Left ventricle myocardium inferior (tissue), 1 donor: ENCODE results near the gene MAOB. TPM values are rescaled to one million over a fixed set of nuclear protein-coding genes. Genes with fewer than 3 reads are reported as not detected.

Source experiments
- DNase-seq: peaks from one replicate; pipeline ENCODE4 v3.0.0-alpha.2; 2020
- H3K27ac ChIP-seq: fragments of 200-600 bp; replicated peaks from 2 replicates; pipeline ENCODE4 v1.8.0; 2021
- H3K27me3 ChIP-seq: fragments of 200-600 bp; 2 replicates; pipeline ENCODE4 v1.8.0; 2021; ENCODE audit warnings: low read depth
- H3K36me3 ChIP-seq: fragments of 200-600 bp; 2 replicates; pipeline ENCODE4 v1.8.0; 2021
- H3K4me1 ChIP-seq: fragments of 200-600 bp; 2 replicates; pipeline ENCODE4 v1.8.0; 2021
- H3K4me3 ChIP-seq: fragments of 200-600 bp; 2 replicates; pipeline ENCODE4 v1.8.0; 2021; ENCODE audit warnings: mild to moderate bottlenecking, moderate library complexity
- H3K9me3 ChIP-seq: fragments of 200-600 bp; replicated peaks from 2 replicates; pipeline ENCODE4 v1.8.0; 2021
- intact Hi-C: fragments of 100-400 bp; cut with micrococcal nuclease; formaldehyde crosslinking; loops from one replicate; pipeline ENCODE4 v1.11.0; 2022
- total RNA-seq: library from RNA; stranded (reverse); fragmentation: NEBNext Ultra II Directional; extraction: Animal tissue kit (Norgen Biotek cat#: 25700); gene quantifications from one replicate; pipeline ENCODE4 v1.2.1, GENCODE V29; 2021
- TF ChIP-seq, protein P1 (sequence below): fragments of 200-600 bp; IDR thresholded peaks from 2 replicates; pipeline ENCODE4 v1.8.0; 2021; ENCODE audit warnings: antibody characterized with exemption, mild to moderate bottlenecking, borderline replicate concordance
- donor health status: DM: no; HTN: yes; CAD: no; lungs with severe emphysema.

The MAOB gene
- total RNA-seq, 1 donor from 2014 or later = 157 TPM

DNA sequence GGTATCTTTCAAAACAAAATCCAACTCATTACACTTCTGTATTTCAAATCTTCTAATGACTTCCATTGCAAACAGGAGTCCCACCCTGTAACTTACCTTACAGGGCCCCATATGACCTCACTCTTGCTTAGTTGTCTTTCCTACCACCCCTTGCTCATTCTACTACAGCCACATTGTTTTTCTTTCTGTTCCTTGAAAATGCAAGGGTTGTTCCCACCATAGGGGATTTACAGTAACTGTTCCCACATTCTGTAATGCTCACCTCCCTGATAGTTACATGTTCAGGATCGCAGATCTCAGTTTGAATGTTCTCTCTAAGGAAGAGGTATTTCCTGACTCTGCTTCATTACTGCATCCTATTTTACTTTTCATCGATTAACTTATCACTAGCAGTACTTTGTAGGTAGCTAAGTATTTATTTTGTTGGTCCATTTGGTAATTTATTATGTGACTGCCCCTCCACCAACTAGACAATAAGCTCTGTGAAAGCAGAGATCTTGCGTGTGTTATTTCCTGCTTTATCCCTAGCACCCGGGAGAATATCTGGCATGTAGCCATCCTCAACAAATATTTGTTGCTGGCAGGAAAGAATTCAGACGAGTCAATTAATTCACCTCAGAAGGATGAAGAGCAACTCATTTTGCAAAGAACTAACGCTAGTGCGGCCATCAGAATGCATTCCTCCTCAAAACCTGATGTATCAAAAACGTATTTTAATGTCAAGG is 21.4 kb downstream of the MAOB start:
- intact Hi-C loops = no loop called here
- H3K4me3 ChIP-seq = no peak overlapping the region

DNA sequence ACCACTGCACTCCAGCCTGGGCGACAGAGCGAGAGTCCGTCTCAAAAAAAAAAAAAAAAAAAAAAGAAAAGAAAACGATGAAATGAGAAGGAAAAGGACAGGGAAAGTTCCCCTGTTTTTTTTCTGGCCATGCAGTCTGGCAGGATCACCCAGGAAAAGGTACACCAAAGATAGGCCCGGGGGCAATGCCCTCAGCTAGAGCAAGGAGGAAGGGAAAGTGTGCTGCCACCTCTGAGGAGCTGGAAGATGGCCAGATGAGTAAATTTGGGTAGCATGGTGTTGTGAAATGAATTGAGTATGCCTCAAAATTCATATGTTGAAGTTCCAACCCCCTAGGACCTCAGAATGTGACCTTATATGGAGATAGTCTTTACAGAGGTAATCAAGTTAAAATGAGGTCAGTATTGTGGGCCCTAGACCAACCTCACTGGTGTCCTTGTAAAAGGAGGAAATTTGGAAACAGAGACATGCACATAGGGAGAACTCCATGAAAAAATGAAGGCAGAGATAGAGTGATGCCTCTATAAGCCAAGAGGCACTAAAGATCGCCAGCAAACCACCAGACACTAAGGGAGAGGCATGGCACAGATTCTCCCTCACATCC is 28.9 kb downstream of the MAOB start:
- H3K4me1 ChIP-seq = peaks cover 12% of the 10 kb centered on the region
- TF ChIP-seq, protein P1, sequence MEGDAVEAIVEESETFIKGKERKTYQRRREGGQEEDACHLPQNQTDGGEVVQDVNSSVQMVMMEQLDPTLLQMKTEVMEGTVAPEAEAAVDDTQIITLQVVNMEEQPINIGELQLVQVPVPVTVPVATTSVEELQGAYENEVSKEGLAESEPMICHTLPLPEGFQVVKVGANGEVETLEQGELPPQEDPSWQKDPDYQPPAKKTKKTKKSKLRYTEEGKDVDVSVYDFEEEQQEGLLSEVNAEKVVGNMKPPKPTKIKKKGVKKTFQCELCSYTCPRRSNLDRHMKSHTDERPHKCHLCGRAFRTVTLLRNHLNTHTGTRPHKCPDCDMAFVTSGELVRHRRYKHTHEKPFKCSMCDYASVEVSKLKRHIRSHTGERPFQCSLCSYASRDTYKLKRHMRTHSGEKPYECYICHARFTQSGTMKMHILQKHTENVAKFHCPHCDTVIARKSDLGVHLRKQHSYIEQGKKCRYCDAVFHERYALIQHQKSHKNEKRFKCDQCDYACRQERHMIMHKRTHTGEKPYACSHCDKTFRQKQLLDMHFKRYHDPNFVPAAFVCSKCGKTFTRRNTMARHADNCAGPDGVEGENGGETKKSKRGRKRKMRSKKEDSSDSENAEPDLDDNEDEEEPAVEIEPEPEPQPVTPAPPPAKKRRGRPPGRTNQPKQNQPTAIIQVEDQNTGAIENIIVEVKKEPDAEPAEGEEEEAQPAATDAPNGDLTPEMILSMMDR = no peak
- H3K27ac ChIP-seq = no peak overlapping the region
- no peaks in the 10 kb centered on the region for H3K36me3 ChIP-seq
- no peak overlapping the region for H3K4me3 ChIP-seq
- no peaks in the 10 kb centered on the region for H3K27me3 ChIP-seq
- intact Hi-C loops = no loop called here
- H3K9me3 ChIP-seq = no peaks in the 10 kb centered on the region
- DNase-seq = no peak

More for the DNA sequence above, 21.4 kb downstream of the MAOB start:
- peak overlapping the region; percentile 83 for H3K27ac ChIP-seq
- TF ChIP-seq, protein P1 = no peak
- peaks cover 14% of the 10 kb centered on the region for H3K4me1 ChIP-seq
- no peak for DNase-seq
- no peaks in the 10 kb centered on the region for H3K36me3 ChIP-seq
- H3K27me3 ChIP-seq = no peaks in the 10 kb centered on the region
- H3K9me3 ChIP-seq = no peaks in the 10 kb centered on the region

DNA sequence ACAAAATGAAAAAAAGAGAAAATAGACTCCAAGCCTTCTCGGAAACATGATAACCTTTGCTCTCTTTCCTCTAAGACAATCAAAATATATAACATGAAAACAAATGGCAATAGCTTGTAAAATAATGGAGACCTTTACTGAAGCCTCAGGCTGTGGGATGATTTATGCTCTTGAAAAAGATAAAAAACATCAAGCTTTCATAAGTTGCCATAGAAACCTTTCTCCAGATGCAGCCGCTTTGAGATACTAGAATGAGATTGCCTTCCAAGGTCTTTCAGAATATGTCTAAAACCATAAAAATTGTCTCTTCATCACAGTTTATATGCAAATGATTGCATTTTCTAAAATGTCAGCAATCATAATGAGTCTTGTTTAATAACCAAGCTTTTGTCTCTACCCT is 31.6 kb downstream of the MAOB start:
- no peaks in the 10 kb centered on the region for H3K27me3 ChIP-seq
- no peaks in the 10 kb centered on the region for H3K36me3 ChIP-seq
- no peak overlapping the region for H3K27ac ChIP-seq
- H3K9me3 ChIP-seq = no peaks in the 10 kb centered on the region
- DNase-seq = no peak
- TF ChIP-seq, protein P1 = no peak
- H3K4me1 ChIP-seq = peaks cover 12% of the 10 kb centered on the region
- no peak overlapping the region for H3K4me3 ChIP-seq
- intact Hi-C loops = no loop called here

DNA sequence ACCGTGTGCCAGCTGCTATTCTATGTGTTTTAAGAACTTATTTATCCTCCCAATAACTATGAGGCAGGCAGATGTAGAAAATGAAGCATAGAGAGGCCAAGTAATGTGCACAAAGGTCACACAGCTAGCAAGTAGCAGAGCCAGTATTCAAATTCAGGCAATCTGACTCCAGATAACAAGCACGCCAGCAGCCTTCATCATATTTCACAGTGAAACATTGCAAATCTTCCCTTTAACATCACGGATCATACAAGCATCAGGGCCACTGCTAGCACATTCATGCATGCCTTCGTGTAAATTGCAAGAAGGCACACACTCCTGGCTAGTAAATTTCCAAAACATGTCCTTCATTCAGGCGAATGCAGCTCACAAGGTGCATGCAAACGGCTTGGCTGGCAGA is 33.1 kb downstream of the MAOB start:
- no peaks in the 10 kb centered on the region for H3K27me3 ChIP-seq
- DNase-seq = no peak
- intact Hi-C loops = no loop called here
- no peaks in the 10 kb centered on the region for H3K9me3 ChIP-seq
- TF ChIP-seq, protein P1 = no peak
- no peaks in the 10 kb centered on the region for H3K36me3 ChIP-seq
- no peak overlapping the region for H3K4me3 ChIP-seq
- H3K27ac ChIP-seq = no peak overlapping the region
- H3K4me1 ChIP-seq = peaks cover 8% of the 10 kb centered on the region

DNA sequence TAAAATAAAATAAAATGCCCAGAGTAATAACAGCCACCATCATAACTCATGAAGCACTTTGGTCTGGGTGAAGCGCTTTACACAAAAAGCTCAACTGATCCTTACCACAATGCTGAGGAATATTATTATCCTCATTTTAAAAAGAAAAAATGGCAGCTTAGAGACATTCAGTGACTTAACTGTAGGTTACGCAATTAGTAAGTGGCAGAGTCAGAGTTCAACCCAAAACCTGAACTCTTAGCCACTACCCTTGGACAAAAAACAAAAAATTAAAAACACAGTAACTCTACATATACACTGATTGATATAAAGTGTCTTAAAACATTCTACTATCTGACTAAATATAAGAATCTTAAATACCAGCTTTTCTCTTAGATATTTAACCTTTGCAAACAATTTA is 34.9 kb downstream of the MAOB start:
- TF ChIP-seq, protein P1 = no peak
- peaks cover 5% of the 10 kb centered on the region for H3K4me1 ChIP-seq
- no peak for DNase-seq
- H3K36me3 ChIP-seq = no peaks in the 10 kb centered on the region
- H3K27me3 ChIP-seq = no peaks in the 10 kb centered on the region
- intact Hi-C loops = no loop called here
- no peak overlapping the region for H3K27ac ChIP-seq
- no peaks in the 10 kb centered on the region for H3K9me3 ChIP-seq
- H3K4me3 ChIP-seq = no peak overlapping the region
